ENCODE results near the gene CRISP2. TPM values are rescaled to one million over a fixed set of nuclear protein-coding genes. Genes with fewer than 3 reads are reported as not detected.

The CRISP2 gene
- not detected in 2 replicates for total RNA-seq
- long read RNA-seq = 0 reads

- TF ChIP-seq CTCF (conservative IDR thresholded peaks at IDR 0.05) = no peak
- Mint-ChIP-seq H3K27ac (ENCODE audit: unreplicated experiment) (no peak within 1 kb of the TSS), H3K4me3 (no peak within 1 kb of the TSS), H3K27me3 (ENCODE audit: low read depth) (no peaks in the 10 kb centered on the region), H3K4me1 (no peaks in the 10 kb centered on the region), H3K36me3 (ENCODE audit: low read depth) (no peaks in the 10 kb centered on the region), H3K9me3 (peaks cover 5% of the 10 kb centered on the region)
- DNase-seq (ENCODE audit: low read depth, low spot score) = no peak
These were observed at the start of gene CRISP2 for GRCh38 chr6:49713346-49713745. Gene CRISP2 (minus strand): TSS chr6:49713543. CDS start chr6:49709196, 4,347 bp downstream.

- Mint-ChIP-seq H3K27ac (ENCODE audit: unreplicated experiment) (no peak within 1 kb of the TSS), H3K9me3 (no peaks in the 10 kb centered on the region), H3K36me3 (ENCODE audit: low read depth) (no peaks in the 10 kb centered on the region), H3K27me3 (ENCODE audit: low read depth) (peaks cover 2% of the 10 kb centered on the region), H3K4me3 (no peak within 1 kb of the TSS), H3K4me1 (no peaks in the 10 kb centered on the region)
- no peak for TF ChIP-seq CTCF (conservative IDR thresholded peaks at IDR 0.05)
- DNase-seq (ENCODE audit: low read depth, low spot score) = no peak
These were observed 30.9 kb upstream of the CRISP2 start, which contains the start of gene CRISP3 for GRCh38 chr6:49744259-49744658. Gene CRISP3 (minus strand): TSS chr6:49744388. CDS start chr6:49744367, 21 bp downstream.

DNA sequence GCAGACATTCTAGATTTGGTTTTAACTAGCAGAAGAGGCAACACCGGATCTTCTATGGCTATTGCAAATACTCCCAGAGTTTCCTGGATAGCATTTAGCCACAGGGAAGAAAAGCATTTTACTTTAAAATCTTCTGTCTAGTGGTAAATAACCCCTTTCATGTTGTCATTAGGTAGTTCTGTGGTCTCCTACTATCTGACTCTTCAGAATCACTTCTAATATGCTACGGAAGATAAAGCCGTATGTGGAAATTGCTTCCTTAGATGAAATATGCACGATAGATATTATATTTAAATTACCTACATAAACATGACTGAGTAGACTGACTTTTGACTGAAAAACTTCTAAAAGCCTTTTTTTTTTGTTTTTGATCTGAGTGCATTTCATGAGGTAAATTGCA, 30.1 kb upstream of the CRISP2 start:
- Mint-ChIP-seq H3K27me3 (ENCODE audit: low read depth) (peaks cover 2% of the 10 kb centered on the region), H3K36me3 (ENCODE audit: low read depth) (no peaks in the 10 kb centered on the region), H3K9me3 (no peaks in the 10 kb centered on the region), H3K4me1 (no peaks in the 10 kb centered on the region), H3K27ac (ENCODE audit: unreplicated experiment) (no peak overlapping the region), H3K4me3 (no peak overlapping the region)
- no peak for DNase-seq (ENCODE audit: low read depth, low spot score)
- TF ChIP-seq CTCF (conservative IDR thresholded peaks at IDR 0.05) = no peak

DNA sequence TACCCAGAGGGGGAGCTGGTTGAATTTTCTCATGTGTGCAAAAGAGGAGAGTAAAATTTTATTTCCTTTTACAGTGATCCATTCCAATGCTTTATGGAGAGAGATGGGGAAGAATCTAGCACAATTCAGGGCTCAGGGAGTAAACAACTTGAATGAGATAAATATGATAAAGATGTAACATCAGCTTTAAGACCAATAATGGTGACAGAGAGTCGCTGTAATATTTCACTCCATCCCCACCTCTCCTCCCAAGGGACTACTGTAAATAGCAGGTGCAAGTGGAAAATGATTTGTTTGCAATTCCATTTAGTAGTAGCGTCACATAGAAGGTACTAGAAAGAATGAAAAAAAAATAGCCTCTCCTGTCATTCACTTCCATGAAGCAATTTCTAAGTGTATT, 26.1 kb upstream of the CRISP2 start:
- no peaks in the 10 kb centered on the region for H3K4me1 Mint-ChIP-seq
- no peak for DNase-seq (ENCODE audit: low read depth, low spot score)
- H3K27ac Mint-ChIP-seq (ENCODE audit: unreplicated experiment) = no peak overlapping the region
- H3K27me3 Mint-ChIP-seq (ENCODE audit: low read depth) = peaks cover 2% of the 10 kb centered on the region
- no peaks in the 10 kb centered on the region for H3K9me3 Mint-ChIP-seq
- no peak overlapping the region for H3K4me3 Mint-ChIP-seq
- no peak for TF ChIP-seq CTCF (conservative IDR thresholded peaks at IDR 0.05)
- H3K36me3 Mint-ChIP-seq (ENCODE audit: low read depth) = no peaks in the 10 kb centered on the region

- Mint-ChIP-seq H3K27me3 (ENCODE audit: low read depth) (peaks cover 2% of the 10 kb centered on the region), H3K36me3 (ENCODE audit: low read depth) (no peaks in the 10 kb centered on the region), H3K27ac (ENCODE audit: unreplicated experiment) (no peak overlapping the region), H3K4me3 (no peak overlapping the region), H3K4me1 (no peaks in the 10 kb centered on the region), H3K9me3 (no peaks in the 10 kb centered on the region)
- TF ChIP-seq CTCF (conservative IDR thresholded peaks at IDR 0.05) = no peak
- DNase-seq (ENCODE audit: low read depth, low spot score) = no peak
These were observed 22.7 kb upstream of the CRISP2 start for GRCh38 chr6:49736017-49736508.
